ENCODE measurements around the gene STOM. TPM values are rescaled to one million over a fixed set of nuclear protein-coding genes. Genes with fewer than 3 reads are reported as not detected.

The STOM gene
- total and polyA plus RNA-seq, 12 donors = 104 to 389 (median 181) TPM

DNA sequence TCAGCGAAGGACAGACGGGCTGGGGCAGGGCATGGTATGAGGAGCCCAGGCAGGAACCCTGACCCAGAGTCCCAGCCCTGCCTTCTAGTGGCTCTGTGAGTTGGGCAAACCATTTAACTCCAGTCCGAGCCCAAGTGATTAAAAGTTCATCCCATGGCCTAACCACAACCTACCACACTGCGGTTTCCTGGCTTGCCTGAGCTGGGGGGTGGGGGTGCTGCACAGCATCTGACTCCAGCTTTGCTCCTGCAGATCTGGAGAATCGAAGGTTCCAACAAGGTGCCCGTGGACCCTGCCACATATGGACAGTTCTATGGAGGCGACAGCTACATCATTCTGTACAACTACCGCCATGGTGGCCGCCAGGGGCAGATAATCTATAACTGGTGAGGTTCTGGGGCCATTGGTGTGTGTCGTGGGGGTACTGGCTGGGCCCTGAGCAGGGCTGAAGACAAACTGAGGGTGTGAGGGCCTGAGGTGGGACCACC, 49.0 kb downstream of the STOM start:
- Histone ChIP-seq H3K27ac (peak overlapping the region in 9 of 10 donors; percentile 45 to 98 (median 78)), H3K36me3 (peaks cover 0 to 100% (median 89%) of the 10 kb centered on the region in 9 donors), H3K4me1 (peaks cover 27 to 97% (median 58%) of the 10 kb centered on the region in 9 donors), H3K9me3 (no peaks in the 10 kb centered on the region), H3K4me3 (no peak overlapping the region), H3K27me3 (no peaks in the 10 kb centered on the region)
- ATAC-seq (no peak), DNase-seq (no peak)
- intact Hi-C loops (cut with DNase I) = loop anchor here in 7 of 10 donors (2.0 to 10.0 kb wide), 7 partner anchors 52 to 109 kb away; partner anchors contain the start of gene STOM (in 1 of the 7)
- WGBS, 2 donors = 92 to 95% methylated on average over 10 of the region's 10 CpGs
- TF ChIP-seq, protein P1, sequence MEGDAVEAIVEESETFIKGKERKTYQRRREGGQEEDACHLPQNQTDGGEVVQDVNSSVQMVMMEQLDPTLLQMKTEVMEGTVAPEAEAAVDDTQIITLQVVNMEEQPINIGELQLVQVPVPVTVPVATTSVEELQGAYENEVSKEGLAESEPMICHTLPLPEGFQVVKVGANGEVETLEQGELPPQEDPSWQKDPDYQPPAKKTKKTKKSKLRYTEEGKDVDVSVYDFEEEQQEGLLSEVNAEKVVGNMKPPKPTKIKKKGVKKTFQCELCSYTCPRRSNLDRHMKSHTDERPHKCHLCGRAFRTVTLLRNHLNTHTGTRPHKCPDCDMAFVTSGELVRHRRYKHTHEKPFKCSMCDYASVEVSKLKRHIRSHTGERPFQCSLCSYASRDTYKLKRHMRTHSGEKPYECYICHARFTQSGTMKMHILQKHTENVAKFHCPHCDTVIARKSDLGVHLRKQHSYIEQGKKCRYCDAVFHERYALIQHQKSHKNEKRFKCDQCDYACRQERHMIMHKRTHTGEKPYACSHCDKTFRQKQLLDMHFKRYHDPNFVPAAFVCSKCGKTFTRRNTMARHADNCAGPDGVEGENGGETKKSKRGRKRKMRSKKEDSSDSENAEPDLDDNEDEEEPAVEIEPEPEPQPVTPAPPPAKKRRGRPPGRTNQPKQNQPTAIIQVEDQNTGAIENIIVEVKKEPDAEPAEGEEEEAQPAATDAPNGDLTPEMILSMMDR (IDR thresholded peaks at IDR 0.05) = no peak

DNA sequence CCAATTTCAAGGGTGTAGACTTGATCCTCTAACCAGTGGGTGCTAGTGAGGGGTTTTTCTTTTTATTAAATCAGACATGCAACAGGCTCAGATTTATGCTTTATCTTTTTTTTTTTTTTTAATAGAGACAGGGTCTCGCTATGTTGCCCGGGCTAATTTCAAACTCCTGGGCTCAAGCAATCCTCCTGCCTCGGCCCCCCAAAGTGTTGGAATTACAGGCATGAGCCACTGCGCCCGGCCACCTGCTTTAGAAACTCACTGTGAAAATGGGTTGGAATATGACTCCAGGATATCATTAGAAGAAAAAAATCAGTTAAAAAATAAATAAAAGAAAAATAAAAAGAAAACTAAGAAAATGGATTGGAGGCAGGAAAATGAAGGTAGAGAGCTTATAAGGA, 50.7 kb downstream of the STOM start:
- TF ChIP-seq, protein P1 (IDR thresholded peaks at IDR 0.05) = no peak
- no peak for DNase-seq

DNA sequence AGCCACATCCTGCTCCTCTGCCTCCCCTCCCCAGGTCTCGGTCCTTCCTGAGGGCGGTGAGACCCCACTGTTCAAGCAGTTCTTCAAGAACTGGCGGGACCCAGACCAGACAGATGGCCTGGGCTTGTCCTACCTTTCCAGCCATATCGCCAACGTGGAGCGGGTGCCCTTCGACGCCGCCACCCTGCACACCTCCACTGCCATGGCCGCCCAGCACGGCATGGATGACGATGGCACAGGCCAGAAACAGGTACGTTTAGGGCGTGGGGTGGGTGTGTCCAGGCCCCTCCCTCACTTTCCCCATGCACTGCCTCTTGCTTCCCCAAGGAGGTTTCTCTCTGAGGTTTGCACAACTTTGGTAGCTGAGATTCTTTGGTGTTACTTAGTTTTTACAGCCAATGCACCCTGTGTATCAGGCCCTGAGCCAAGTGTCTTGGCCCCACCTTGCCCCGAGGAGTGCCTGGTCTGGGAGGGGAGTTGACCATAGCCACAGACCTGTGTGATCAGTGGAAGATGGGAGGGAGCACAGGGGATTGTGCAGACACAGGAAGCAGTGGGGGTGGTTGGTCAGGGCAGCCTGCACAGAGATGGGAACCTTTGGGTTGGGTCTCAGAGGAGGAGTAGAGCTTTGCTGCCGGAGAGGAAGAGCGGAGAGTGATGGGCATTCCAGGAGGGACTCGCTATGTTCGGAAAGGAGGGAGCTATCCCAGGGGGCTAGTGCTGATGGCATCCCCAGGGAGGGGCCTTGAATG, 51.2 kb downstream of the STOM start:
- Histone ChIP-seq H3K27me3 (no peaks in the 10 kb centered on the region), H3K27ac (peak overlapping the region in 8 of 10 donors; percentile 16 to 98 (median 83)), H3K9me3 (no peaks in the 10 kb centered on the region), H3K36me3 (peaks cover 0 to 100% (median 93%) of the 10 kb centered on the region in 9 donors), H3K4me3 (no peak overlapping the region), H3K4me1 (peaks cover 18 to 94% (median 45%) of the 10 kb centered on the region in 9 donors)
- intact Hi-C loops (cut with DNase I) = loop anchor here in 9 of 10 donors (1.0 to 10.0 kb wide), 10 partner anchors 37 to 107 kb away; no protein-coding TSS in a partner anchor
- DNase-seq = no peak
- peak in 4 of 8 donors; percentile 5 to 42 (median 7) for ATAC-seq
- TF ChIP-seq, protein P1 (IDR thresholded peaks at IDR 0.05) = no peak
- WGBS, 2 donors = 85 to 86% methylated on average over 19 of the region's 19 CpGs

More for the DNA sequence above, 50.7 kb downstream of the STOM start:
- Histone ChIP-seq H3K27ac (peak overlapping the region in 8 of 10 donors; percentile 24 to 98 (median 83)), H3K36me3 (peaks cover 0 to 100% (median 93%) of the 10 kb centered on the region in 9 donors), H3K4me3 (no peak overlapping the region), H3K4me1 (peaks cover 18 to 94% (median 47%) of the 10 kb centered on the region in 9 donors), H3K27me3 (no peaks in the 10 kb centered on the region), H3K9me3 (no peaks in the 10 kb centered on the region)
- intact Hi-C loops (cut with DNase I) = loop anchor here in 9 of 10 donors (1.0 to 10.0 kb wide), 10 partner anchors 37 to 107 kb away; no protein-coding TSS in a partner anchor
- WGBS, 2 donors = 91 to 98% methylated on average over 5 of the region's 5 CpGs
- no peak for ATAC-seq
